HG02571 (cell line): ENCODE measurements around the gene ATF3.

Source experiments
- ATAC-seq: cut with Tn5 transposase; IDR thresholded peaks from one replicate; pipeline ENCODE4 v1.9.1; 2021; ENCODE audit warnings: mild to moderate bottlenecking, moderate library complexity; ENCODE audit not compliant: unreplicated experiment

ATF3 gene, protein sequence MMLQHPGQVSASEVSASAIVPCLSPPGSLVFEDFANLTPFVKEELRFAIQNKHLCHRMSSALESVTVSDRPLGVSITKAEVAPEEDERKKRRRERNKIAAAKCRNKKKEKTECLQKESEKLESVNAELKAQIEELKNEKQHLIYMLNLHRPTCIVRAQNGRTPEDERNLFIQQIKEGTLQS

DNA sequence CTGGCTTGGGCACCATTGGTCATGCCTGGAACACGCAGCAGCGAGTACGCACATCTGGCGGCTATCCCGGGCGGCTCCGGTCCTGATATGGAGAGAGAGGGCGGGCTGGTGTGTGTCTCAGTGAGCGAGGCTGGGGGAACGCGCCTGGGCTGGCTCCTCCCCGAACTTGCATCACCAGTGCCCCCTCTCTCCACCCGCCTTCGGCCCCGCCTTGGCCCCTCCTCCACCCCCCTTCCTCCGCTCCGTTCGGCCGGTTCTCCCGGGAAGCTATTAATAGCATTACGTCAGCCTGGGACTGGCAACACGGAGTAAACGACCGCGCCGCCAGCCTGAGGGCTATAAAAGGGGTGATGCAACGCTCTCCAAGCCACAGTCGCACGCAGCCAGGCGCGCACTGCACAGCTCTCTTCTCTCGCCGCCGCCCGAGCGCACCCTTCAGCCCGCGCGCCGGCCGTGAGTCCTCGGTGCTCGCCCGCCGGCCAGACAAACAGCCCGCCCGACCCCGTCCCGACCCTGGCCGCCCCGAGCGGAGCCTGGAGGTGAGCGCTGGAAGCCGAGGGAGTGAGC is at the start of gene ATF3:
Gene ATF3 (plus strand): TSS at position 370 of the 567 bp plus-strand sequence. CDS start 6,261 bp downstream, outside the sequence.
- ATAC-seq = peak; percentile 64

DNA sequence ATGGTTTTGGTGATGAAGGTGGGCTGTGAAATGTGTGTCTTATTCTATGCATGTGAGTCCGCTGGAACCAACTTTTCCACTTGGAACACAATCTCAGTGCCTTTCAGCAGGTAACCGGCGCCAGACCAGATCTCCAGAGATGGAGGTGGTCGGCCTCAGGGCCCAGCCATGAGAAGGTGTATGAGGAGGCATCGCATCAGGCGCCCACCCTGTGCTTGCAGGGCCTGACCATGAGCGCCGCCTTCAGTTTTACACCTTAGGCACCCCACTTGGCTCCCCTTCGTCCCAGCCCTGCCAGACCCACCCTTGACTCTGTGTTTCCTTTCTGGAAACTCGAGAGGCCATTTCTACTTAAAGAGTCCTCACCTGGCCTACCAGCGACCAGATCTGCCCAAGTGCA is 48.6 kb upstream of the ATF3 start:
- ATAC-seq = no peak

DNA sequence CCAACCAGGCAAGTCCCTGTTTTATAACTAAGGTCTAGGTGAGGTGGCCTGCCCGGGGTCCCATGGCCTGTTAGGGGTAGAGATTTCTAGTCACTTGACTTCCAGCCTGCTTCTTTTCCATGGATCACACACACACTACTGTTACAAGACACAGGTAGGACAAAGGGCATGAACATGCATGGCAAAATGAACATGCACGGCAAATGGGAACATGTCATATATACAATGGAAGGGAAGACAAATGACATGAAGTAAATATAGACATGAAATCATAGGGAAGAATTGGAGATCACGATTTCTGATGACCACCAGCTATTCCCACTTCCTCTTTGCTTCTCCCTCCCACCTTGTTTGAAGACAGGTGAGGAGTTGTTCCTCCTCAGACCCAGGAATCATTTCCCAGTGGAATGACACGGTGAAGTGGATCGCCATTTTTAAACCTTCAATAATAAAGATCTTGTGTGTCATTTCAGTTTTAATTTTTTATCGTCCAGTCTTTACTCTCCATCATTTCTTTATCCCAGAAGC is 47.6 kb upstream of the ATF3 start:
- ATAC-seq = no peak

DNA sequence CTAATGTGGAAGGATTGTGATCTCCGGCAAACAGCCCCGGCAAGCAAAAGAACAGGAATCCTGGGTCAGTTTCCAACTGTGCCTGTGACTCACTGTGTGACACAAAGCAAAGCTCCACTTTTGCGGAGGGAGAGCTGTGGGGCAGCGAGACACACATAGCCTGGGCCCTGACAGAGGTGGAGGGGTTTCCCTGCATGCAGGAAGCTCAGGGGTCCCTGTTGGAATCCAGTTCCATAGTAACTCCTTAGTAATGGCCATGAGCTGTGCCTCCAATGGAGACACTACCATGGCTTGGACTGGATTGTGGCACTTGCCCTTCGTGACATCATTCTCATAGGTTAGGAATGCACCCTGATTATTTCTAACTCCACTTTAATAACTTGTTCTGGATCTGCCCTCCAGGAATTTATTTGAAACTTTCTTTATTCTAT is 47.0 kb upstream of the ATF3 start:
- ATAC-seq = no peak

DNA sequence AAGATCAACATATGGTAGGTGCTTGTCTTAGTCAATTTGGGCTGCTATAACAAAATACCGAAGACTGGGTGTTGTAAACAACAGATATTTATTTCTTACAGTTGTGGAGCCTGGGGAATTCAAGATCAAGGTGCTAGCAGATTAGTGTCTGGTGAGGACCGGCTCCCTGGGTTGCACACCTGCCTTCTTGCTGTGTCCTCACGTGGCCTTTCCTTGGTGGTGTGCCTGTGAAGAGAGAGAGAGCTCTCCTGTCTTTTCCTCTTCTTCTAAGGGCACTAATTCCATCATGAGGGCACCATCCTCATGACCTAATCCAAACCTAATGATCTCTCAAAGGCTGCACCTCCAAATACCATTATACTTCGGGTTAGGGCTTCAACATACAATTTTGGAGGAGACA is 45.8 kb upstream of the ATF3 start:
- no peak for ATAC-seq

DNA sequence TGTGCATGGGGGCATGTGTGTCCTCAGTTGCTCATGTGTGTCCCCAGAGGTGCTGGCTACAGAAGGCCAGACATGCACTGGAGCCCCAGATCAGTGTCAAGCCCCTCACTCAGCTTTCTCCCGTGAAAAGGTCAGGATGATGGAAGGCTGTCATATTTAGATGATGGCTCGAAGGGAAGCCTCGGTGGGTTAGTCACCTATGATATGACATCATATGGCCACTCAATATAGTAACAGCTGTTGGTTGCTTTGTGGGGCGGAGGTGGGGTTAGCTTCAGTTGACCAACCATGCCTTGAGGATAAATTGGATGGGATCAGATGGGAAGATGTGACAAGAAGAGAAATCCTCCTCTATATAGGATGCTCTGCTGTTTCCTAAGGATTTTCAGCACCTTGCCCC is 43.5 kb upstream of the ATF3 start:
- ATAC-seq = no peak

DNA sequence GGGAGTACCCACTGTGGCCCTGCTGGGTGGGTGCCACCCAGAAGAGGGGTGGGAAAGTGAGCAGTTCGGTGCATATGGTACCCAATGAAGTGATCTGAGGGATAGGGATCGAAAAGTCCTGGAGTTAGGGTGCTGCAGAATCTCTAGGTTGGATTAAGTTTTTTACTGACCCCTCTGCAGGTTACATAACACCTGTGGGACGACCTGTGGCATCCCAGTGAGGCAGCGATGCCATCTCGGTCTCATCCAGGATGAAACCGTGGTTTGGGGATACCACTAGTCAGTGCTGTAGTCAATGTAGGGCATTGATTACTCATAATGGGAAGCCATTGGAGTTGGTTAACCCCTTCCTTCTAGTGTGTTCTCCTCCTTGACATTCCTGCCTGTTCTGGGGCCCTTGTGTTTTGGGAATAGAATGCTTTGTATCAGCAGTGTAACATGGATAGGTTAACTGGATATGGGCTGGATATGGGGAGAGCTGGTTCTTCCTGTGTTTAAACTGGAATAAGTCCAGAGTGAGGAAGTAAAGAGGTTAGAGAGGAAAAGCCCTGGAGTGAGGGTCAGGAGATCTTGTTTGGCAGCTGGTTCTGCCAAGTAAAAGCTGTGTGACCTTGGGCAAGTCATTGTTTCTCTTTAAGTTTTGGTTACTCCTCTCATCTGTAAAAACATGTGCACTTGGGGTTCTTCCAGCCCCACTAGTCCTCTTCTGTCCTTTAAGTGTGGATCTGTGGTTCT is 42.8 kb upstream of the ATF3 start:
- ATAC-seq = no peak

DNA sequence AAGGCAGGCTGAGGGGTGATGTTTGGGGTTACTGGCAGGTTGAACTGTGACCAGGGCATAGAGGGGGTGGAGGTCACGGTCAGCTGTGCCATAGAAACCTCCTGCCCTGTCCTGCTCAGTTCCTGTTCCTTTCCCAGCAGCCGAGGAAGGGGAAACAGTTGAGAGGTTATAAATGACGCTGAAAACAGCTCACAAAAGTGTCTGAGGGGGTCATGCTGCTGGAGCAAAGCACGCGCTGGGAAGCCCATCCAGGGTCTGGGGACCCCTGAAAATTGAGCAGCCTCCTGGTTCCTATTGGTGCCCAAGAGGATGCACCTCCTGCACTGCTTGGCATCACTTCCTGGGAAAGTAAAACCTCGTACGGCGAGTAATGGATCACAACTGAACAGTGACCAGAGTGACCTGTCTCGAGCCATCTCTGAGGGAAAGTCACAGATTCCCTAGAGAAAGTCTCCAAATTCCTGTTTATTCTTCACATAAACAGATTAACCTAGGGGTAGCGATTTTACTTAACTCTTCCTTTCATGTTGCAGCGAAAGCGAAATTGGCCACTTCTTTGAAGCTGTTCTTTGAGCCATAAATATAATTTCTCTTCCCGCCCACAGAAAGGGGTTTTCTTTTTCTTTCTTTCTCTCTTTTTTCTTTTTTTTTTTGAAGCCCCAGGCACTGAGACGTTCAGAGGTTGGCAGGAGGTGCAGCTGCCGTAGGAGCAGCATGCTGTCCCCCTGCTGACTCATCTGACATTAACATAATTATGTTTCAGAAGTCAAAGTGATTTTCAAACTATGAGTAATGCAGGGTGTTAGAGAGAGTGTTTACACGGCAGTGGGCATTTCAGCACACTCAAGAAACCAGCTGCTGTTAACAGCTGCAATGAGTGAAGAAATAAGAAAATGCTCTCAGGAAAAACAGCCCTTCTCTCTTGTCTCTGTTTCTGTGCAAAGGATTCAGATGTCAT is 41.8 kb upstream of the ATF3 start:
- ATAC-seq = peak; percentile 98

DNA sequence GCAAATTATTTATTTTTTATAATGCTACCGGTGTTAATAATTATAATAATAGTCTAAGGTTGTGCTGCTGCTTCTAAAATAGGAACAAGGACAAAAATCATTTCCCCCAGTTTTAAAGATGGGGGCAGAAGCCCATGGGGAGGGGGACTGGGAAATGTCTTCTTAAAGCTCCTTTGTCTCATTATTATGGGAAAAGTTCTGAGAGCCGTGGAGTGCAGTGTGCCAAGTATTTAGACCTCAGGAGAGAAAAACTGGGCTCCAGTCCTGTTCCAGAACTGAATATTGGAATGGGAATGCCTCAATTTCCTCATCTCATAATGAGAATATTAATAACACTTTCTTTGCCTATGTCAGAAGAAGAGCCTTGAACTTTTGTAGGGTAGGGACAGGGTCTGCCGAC is 40.9 kb upstream of the ATF3 start:
- no peak for ATAC-seq

DNA sequence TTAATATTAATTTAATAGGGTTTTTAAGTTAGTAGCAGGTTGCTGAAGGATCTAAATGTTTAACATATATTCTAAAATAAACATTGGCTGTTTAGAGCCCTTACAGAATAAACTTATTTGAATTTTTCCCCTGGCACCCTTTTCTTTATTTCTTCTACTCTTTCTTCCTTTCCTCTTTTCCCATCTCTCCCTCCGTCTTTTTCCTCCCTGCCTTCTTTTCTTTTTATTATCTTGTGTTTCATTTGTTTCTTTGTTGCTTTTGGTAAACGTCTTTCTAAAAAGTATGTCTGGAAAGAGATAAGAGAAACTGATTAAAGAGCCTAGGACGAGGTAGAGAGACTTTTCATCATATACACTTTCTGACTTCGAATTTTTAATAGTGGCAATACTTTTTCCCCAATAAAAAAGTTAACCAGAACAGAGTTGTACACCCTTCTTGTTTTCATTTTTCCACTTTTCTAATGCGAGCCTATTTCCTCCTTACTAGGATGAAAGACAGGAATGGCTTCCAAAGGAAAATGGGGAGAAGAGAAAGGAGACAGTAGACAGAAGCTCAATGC is 39.5 kb upstream of the ATF3 start:
- ATAC-seq = no peak

DNA sequence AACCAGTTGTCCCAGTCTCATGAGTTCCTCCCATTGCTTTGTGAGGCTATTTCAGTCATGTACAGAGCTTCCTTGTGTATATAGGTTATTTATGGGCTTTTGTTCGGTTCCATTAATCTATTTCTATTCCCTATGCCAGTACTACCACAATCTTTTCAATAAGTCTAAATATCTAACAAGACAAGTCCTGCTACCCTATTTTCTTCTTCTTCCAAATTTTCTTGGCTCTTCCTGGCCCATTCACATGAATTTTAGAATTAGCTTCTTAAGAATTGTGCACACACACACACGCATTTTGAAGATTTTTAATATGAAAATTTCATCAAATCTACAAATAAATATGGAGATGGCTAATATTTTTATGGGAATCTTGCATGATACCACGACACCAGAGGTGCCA is 33.8 kb upstream of the ATF3 start:
- ATAC-seq = no peak

DNA sequence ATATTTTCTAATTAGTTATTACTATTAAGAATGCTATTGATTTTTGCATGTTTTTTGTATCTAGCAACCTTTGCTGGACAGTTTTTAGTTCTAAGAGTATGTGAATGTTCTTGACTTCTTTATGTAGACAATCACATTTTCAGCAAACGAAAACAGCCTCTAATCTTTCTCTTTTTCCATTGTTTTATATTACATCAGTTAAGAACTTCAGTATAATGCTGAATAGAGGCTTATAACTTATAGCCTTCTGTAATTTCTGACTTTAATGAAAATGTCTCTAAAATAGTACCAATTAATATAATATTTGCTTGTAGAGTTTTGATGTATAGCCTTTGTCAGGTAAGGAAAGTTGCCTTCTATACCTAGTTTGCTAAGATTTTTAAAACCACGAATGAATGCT is 33.2 kb upstream of the ATF3 start:
- ATAC-seq = no peak

DNA sequence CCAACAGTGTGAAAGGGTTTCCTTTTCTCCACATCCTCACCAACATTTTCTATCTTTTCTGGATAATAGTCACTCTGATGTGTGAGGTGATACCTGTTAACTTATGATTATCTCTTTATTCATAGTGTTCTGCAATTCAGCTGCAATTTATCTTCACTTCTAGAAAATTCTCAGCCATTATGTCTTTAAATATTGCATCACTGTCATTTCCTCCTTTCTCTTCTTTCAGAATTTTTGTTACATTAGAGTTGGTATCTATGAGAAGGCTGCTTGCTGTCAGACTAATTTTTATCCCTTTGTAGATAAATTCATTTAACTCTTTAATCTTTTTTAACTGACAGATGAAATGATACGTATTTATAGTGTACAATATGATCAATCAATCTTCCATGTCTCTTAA is 30.5 kb upstream of the ATF3 start:
- ATAC-seq = no peak

DNA sequence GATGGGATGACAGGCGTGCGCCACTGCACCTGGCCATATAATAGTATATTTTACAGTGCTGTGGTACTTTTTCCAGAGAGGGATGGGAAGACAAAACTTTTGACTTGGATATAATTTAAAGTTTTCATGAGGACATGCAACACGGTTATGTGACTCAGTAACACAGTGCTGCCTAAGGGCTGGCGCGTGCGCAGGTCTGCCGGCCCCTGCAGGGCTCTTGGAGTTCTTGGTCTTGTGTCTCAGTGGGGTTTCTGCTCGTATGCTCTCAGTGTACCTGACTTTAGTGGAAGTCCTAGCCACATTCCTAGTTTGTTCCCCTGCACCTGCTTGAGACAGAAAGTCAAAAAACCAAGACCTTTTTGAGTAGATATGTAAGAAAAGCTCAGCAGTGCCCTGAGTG is 27.5 kb upstream of the ATF3 start:
- no peak for ATAC-seq

DNA sequence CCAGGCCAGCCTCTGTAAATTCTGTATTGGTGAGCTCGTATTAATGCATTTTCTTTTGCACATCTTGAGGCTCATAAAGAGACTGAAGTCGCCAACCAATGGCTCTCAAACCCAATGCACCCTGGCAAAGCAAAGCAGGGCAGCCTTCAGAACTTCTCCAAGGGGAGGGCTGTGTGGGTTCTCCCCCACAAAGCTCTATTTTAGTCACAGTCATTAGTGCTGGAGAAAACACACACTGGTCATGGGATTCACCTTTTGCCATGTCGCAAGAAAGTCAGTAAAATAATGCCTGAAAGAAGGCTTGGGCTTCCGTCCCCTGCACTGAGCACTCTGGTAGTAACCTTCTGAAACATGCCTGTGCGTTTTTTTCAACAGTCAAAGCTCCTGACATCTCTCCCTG is 26.3 kb upstream of the ATF3 start:
- no peak for ATAC-seq

DNA sequence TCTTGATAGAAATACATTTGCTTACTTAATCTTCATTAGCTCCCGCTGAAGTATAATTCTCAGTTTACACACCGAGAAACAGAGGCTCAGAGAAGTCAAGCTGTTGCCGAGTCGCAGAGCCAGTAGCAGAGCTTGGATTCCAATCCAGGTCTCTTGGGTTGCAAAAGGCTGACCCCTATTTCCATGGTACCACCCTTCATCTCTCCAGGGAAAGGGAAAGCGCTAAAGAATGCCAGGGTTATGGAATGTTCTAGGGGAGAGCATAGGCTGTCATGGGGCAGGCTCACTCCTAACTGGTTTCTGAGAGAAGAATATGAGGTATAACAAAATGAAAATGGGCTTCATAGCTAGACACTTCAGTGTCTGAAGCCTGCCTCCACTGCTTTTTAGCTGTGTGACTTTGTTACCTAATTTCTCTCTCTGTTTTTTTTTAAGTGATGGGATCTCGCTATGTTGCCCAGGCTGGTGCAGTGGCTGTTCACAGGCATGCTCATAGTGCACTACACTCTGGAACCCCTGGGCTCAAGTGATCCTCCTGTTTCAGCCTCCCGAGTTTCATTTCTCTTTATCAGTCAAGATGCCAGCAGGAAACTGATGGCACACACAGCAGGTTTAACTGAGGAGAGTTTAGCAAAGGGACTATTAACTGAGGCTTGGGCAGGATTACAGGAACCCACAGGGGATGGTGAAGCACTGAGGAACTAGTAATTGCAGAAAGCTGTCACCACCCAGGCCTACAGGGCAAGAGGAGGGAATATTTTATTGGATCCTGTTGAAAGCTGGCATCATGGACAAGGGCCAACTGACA is 25.5 kb upstream of the ATF3 start:
- ATAC-seq = no peak

DNA sequence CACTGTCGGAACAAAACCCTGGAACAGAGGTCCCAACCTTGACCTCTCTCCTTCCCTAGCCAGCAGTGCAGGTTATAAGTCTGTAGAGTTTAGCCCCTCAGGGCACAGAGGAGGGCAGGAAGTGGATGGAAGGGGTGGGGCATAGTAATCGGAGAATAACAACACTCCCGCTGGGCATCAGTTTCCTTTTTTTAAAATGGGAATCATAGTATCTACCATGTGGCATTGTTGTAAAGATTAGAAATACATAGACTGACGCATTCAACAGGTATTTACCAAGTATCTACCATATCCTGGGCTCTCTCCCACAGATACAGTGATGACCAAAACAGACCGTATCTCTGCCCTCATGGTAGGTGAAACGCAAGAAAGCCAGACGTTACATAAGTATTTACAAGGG is 24.9 kb upstream of the ATF3 start:
- ATAC-seq = no peak

DNA sequence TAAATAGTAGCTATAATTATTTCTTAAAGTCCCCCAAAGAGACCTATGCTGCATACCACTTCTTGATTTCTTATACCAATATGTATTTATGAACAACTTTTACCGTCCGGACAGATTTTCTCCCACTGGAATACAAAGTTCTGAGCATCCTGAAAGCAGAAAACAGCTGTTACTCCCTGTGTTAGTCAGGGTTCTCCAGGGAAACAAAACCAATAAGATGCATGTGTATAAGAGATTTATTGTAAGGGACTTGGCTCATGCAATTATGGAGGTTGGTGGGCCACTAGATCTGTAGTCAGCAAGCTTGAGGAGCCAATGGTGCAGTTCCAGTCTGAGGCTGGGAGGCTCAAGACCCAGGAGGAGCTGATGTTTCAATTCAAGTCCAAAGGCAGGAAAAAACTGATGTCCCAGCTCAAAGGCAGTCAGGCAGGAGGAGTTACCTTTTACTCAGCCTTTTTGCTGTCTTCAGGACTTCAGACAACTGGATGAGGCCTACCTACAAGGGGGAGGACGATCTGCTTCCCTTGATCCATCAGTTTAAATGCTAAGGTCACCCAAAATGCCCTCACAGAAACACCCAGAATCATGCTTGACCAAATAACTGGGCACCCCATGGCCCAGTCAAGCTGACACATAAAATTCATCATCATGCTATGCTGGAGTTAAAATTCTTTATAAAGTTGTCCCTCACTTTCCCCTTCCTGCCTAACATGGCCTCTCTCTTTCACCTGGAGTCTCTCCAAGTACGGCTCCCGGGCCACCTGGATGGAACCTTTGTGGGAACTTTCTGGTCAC is 24.3 kb upstream of the ATF3 start:
- no peak for ATAC-seq

DNA sequence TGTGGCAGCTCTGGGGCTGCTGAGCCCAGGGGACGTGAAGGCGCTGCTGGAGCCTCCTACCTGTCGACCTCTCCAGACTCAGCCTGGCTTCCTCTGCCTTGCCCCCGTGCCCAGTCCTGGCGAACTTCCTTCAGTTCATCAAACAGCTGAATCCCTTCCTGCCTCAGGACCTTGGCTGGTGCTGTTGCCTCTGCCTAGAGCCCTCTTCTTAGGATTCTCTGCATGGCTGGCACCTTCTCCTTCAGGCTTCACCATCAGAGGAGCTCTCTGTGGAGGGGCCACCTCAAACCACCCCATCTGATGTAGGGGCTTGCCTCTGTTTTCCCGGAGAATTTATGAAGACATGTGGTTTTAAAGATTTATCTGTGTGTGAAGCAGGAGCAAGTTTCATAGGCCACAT is 23.4 kb upstream of the ATF3 start:
- no peak for ATAC-seq
